OCI-LY3 (cell line): ENCODE results near the gene LEPROT.

Experiments
- H2AFZ ChIP-seq: fragments of 200-600, 300-600 bp; shearing (Covaris generic); 2 replicates; pipeline ENCODE4 v1.6.0; 2014; ENCODE audit warnings: antibody characterized with exemption, low read depth, low read length
- H3K27ac ChIP-seq: fragments of 200-600, 300-600 bp; sonication (generic); 2 replicates; pipeline ENCODE4 v1.5.1; 2014; ENCODE audit warnings: mild to moderate bottlenecking, low read length, moderate library complexity, mixed read lengths
- H3K27me3 ChIP-seq: fragments of 200-600, 300-600 bp; sonication (generic); 2 replicates; pipeline ENCODE4 v1.6.1; 2014; ENCODE audit warnings: low read depth, low read length, mixed read lengths
- H3K36me3 ChIP-seq: fragments of 200-600, 300-600 bp; sonication (generic); replicated peaks from 2 replicates; pipeline ENCODE3; 2014; ENCODE audit warnings: low read depth, low read length, mixed read lengths
- H3K4me1 ChIP-seq: fragments of 300-600, 200-600 bp; sonication (generic); 2 replicates; pipeline ENCODE4 v1.6.1; 2014; ENCODE audit warnings: low read length, mixed read lengths
- H3K4me2 ChIP-seq: fragments of 200-600, 300-600 bp; sonication (generic); 2 replicates; pipeline ENCODE4 v1.6.1; 2014; ENCODE audit warnings: low read length, mixed read lengths
- H3K4me3 ChIP-seq: fragments of 300-600, 200-600 bp; sonication (generic); 2 replicates; pipeline ENCODE4 v1.5.1; 2014; ENCODE audit warnings: antibody characterized with exemption, mild to moderate bottlenecking, low read length, moderate library complexity
- H3K79me2 ChIP-seq: fragments of 300-600, 200-600 bp; shearing (Covaris generic); 2 replicates; pipeline ENCODE4 v1.6.1; 2014; ENCODE audit warnings: mild to moderate bottlenecking, low read length, mixed read lengths
- H3K9ac ChIP-seq: fragments of 300-600, 200-600 bp; shearing (Covaris generic); 2 replicates; pipeline ENCODE4 v1.6.0; 2014; ENCODE audit warnings: mild to moderate bottlenecking, low read length, moderate library complexity
- H3K9me3 ChIP-seq: fragments of 200-600, 300-600 bp; shearing (Covaris generic); 2 replicates; pipeline ENCODE4 v1.6.1; 2014; ENCODE audit warnings: low read length, mixed read lengths; ENCODE audit not compliant: insufficient read depth
- H4K20me1 ChIP-seq: fragments of 200-600, 300-600 bp; sonication (generic); 2 replicates; pipeline ENCODE4 v1.6.1; 2016; ENCODE audit warnings: low read length, mixed read lengths; ENCODE audit not compliant: insufficient read depth
- EZH2phosphoT487 ChIP-seq: fragments of 200-600 bp; shearing (Covaris generic); IDR thresholded peaks from 2 replicates; pipeline ENCODE4 v1.6.1; 2018; ENCODE audit warnings: antibody characterized with exemption, mixed run types, low read depth
- TF ChIP-seq, protein P1 (sequence below): fragments of 200-600, 300-600 bp; sonication (generic); IDR thresholded peaks from 2 replicates; pipeline ENCODE4 v1.5.1; 2014; ENCODE audit warnings: antibody characterized with exemption, low read length, low read depth

LEPROT gene

DNA sequence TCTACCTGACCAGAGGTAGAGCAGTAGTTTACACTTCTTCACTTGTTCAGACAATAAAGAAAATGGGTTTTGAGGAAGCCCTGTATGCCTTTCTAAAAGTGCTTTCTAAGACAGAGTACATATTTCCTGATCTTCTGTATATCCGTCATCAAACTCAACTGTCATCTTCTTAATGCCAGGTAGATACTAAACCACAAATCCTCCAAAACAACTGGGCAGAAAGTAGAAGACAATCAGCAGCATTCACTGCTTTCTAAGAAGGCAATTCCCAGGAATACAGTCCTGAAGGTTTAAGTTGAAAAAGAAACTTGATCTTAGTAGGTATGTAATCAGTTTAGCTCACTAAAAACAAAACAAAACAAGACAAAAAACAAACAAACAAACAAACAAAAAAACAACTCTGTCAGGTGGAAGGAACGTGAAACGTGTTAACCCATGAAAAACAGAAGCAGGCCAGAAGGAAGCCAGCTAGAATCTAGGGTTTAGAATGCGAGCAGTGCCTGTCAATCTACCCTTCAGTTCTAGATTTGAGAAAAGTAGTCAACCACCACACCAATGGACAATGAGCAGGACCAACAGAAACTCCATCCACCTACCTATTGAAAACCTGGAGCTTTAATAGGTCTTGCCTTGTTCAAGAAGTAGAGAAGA lies 59.2 kb downstream of the LEPROT start:
- no peak overlapping the region for H3K4me3 ChIP-seq
- no peak overlapping the region for H3K9ac ChIP-seq
- no peaks in the 10 kb centered on the region for H4K20me1 ChIP-seq
- no peaks in the 10 kb centered on the region for H3K36me3 ChIP-seq
- no peaks in the 10 kb centered on the region for H3K79me2 ChIP-seq
- H3K4me1 ChIP-seq: no peaks in the 10 kb centered on the region
- H3K9me3 ChIP-seq: no peaks in the 10 kb centered on the region
- no peak for TF ChIP-seq EZH2phosphoT487
- TF ChIP-seq, protein P1, sequence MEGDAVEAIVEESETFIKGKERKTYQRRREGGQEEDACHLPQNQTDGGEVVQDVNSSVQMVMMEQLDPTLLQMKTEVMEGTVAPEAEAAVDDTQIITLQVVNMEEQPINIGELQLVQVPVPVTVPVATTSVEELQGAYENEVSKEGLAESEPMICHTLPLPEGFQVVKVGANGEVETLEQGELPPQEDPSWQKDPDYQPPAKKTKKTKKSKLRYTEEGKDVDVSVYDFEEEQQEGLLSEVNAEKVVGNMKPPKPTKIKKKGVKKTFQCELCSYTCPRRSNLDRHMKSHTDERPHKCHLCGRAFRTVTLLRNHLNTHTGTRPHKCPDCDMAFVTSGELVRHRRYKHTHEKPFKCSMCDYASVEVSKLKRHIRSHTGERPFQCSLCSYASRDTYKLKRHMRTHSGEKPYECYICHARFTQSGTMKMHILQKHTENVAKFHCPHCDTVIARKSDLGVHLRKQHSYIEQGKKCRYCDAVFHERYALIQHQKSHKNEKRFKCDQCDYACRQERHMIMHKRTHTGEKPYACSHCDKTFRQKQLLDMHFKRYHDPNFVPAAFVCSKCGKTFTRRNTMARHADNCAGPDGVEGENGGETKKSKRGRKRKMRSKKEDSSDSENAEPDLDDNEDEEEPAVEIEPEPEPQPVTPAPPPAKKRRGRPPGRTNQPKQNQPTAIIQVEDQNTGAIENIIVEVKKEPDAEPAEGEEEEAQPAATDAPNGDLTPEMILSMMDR: no peak
- H2AFZ ChIP-seq: no peak overlapping the region
- no peaks in the 10 kb centered on the region for H3K27me3 ChIP-seq
- no peak overlapping the region for H3K27ac ChIP-seq
- H3K4me2 ChIP-seq: no peak overlapping the region

DNA sequence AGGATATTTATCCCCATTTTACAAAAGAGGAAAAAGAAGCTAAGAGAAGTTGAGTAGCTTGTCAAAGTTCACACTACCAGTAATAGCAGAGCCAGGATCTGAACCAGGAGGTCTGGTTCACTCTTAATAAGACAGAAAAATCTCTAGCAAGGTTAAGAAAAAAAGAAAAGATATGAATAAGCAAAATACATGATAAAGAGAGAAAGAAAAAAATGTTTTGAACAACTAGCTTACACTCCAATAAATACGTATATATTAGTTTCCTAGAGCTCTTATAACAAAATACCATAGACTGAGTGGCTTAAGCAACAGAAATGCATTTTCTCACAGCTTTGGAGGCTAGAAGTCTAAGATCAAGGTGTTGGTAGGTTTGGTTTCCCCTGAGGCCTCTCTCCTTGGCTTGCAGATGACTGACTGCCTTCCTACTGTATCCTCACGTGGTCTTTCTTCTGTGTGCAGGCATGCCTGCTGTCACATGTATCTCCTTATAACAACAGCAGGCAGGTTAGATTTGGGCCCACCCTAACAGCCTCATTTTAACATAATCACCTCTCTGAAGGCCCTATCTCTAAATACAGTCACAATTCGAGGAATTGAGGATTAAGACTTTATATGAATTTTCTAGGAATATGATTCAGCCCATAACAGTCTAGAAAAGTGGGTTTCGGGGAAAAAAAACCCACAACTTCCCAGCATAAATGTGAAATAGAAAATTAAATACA lies 60.4 kb downstream of the LEPROT start:
- H3K27me3 ChIP-seq: no peaks in the 10 kb centered on the region
- H2AFZ ChIP-seq: no peak overlapping the region
- TF ChIP-seq EZH2phosphoT487: no peak
- TF ChIP-seq, protein P1: no peak

DNA sequence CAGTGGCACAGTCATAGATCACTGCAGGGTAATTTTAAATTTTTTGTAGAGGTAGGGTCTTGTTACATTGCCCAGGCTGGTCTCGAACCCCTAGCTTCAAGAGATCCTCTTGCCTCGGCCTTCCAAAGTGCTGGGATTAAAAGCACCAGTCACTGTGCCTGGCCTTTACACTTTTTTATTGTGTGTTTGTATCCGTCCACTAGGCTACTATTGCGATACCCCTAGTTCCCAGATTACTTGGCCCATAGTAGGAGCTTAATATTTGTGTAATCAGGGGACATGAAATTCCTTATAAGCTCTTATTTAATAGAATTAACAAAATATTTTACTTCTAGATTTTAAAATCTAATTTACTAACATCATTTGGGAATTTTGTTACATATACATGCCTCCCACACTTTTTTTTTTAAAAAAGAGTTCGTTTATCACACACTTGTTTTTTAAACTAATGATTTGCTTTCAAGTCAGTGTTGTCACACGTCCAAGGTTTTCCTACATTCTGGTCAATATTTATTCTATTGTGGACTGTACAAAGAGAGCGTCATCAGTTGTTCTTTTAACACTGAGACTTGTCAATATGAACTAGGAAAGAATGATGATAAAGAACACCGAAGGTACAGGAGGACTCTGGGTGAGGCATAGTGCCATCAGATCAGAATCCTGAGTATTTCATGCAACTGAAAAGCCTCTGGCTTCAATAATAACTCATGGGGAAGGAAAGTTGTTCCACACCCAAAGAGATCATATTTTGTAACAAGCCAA lies 63.7 kb downstream of the LEPROT start:
- H3K9me3 ChIP-seq: no peaks in the 10 kb centered on the region
- H3K4me1 ChIP-seq: no peaks in the 10 kb centered on the region
- TF ChIP-seq, protein P1: no peak
- TF ChIP-seq EZH2phosphoT487: no peak
- no peaks in the 10 kb centered on the region for H3K27me3 ChIP-seq
- no peaks in the 10 kb centered on the region for H4K20me1 ChIP-seq
- no peaks in the 10 kb centered on the region for H3K36me3 ChIP-seq
- no peak overlapping the region for H3K4me3 ChIP-seq
- no peak overlapping the region for H3K9ac ChIP-seq
- H3K4me2 ChIP-seq: no peak overlapping the region
- no peak overlapping the region for H3K27ac ChIP-seq
- H3K79me2 ChIP-seq: no peaks in the 10 kb centered on the region
- H2AFZ ChIP-seq: no peak overlapping the region

More for the DNA sequence above, 60.4 kb downstream of the LEPROT start:
- no peaks in the 10 kb centered on the region for H3K9me3 ChIP-seq
- no peaks in the 10 kb centered on the region for H3K79me2 ChIP-seq
- no peak overlapping the region for H3K4me2 ChIP-seq
- no peaks in the 10 kb centered on the region for H4K20me1 ChIP-seq
- no peak overlapping the region for H3K27ac ChIP-seq
- no peak overlapping the region for H3K4me3 ChIP-seq
- H3K9ac ChIP-seq: no peak overlapping the region
- H3K36me3 ChIP-seq: no peaks in the 10 kb centered on the region
- no peaks in the 10 kb centered on the region for H3K4me1 ChIP-seq
